Memory B cell (primary cell): ENCODE data around the gene HELZ.
A peak's percentile ranks its signal among the peaks of the same experiment; 100 is the strongest.
"Not testable (repeated sequence)": the region's sequence is repeated elsewhere in the genome, so short reads cannot be mapped to it uniquely, and the experiment has no call there.

Source experiments
- ATAC-seq: fragments of 150-1000 bp; cut with Tn5 transposase; 2 replicates; pipeline ENCODE4 v1.10.0; 2021; ENCODE audit warnings: low read depth, mild to moderate bottlenecking, moderate library complexity
- DNase-seq, 2 donors: peaks; one replicate each; pipeline ENCODE4 v3.0.0; 2022; ENCODE audit warnings: low spot score in 2 of 2
- H3K27ac Mint-ChIP-seq: one replicate; pipeline ENCODE4 v1.8.0; 2022; ENCODE audit warnings: mild to moderate bottlenecking, moderate library complexity, mixed read lengths
- H3K27me3 Mint-ChIP-seq: one replicate; pipeline ENCODE4 v1.8.0; 2022; ENCODE audit warnings: mixed read lengths
- H3K36me3 Mint-ChIP-seq: one replicate; pipeline ENCODE4 v1.8.0; 2022; ENCODE audit warnings: mild to moderate bottlenecking, mixed read lengths
- H3K4me1 Mint-ChIP-seq: one replicate; pipeline ENCODE4 v1.8.0; 2022; ENCODE audit warnings: mixed read lengths
- H3K4me3 Mint-ChIP-seq: one replicate; pipeline ENCODE4 v1.8.0; 2022; ENCODE audit warnings: mild to moderate bottlenecking, moderate library complexity, mixed read lengths
- H3K9me3 Mint-ChIP-seq: one replicate; pipeline ENCODE4 v1.8.0; 2022; ENCODE audit warnings: mixed read lengths

HELZ gene

GRCh38 chr17:67129283-67129682 is 115.7 kb downstream of the HELZ start:
- H3K4me1 Mint-ChIP-seq, result peaks cover 7% of the 10 kb centered on the region
- H3K27me3 Mint-ChIP-seq, result no peaks in the 10 kb centered on the region
- H3K4me3 Mint-ChIP-seq, result no peak overlapping the region
- DNase-seq, result no peak
- peaks cover 17% of the 10 kb centered on the region for H3K36me3 Mint-ChIP-seq
- H3K9me3 Mint-ChIP-seq, result no peaks in the 10 kb centered on the region
- H3K27ac Mint-ChIP-seq, result no peak overlapping the region
- no peak for ATAC-seq

DNA sequence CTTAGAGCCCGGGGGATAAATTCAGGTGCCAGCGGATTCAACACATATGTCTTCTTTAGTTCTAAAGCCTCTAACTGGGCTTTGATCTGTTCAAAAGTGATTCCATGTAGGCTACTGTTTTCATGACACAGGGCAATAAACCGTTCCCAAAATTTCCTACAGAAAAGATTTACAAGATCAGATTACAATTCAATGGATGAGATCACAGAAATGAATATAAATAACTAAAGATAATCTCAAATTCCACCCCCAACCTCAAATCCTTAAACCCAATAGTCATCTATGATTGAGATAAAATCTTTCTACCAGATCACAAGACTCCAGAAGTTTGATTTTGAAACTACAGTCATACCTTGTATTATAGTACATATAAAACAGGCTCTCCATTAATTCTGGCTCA is 116.3 kb downstream of the HELZ start:
- H3K36me3 Mint-ChIP-seq, result peaks cover 17% of the 10 kb centered on the region
- no peak overlapping the region for H3K27ac Mint-ChIP-seq
- H3K9me3 Mint-ChIP-seq, result no peaks in the 10 kb centered on the region
- ATAC-seq, result no peak
- no peaks in the 10 kb centered on the region for H3K27me3 Mint-ChIP-seq
- no peak for DNase-seq
- peaks cover 7% of the 10 kb centered on the region for H3K4me1 Mint-ChIP-seq
- H3K4me3 Mint-ChIP-seq, result no peak overlapping the region

DNA sequence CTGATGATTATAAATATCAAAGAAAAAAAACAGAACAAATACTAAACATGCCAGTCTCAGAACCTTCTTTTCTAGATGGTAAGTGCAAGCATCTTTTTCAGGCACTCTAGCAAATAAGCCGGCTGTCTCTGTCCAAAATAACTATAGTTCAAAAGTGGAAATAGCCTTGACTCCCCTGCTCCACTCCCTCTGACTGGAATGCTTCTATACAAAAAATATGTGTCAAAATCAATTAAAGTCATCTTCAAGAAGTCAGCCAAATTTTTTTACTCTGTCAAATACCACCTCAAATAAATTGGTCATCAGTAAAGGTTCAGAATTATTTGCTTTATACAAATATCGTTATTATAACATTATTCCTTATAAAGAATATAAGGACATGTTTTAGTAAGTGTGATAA is 117.1 kb downstream of the HELZ start:
- H3K27ac Mint-ChIP-seq, result no peak overlapping the region
- peaks cover 19% of the 10 kb centered on the region for H3K36me3 Mint-ChIP-seq
- H3K9me3 Mint-ChIP-seq, result no peaks in the 10 kb centered on the region
- no peak overlapping the region for H3K4me3 Mint-ChIP-seq
- DNase-seq, result no peak
- H3K4me1 Mint-ChIP-seq, result peaks cover 7% of the 10 kb centered on the region
- ATAC-seq, result no peak
- H3K27me3 Mint-ChIP-seq, result no peaks in the 10 kb centered on the region

DNA sequence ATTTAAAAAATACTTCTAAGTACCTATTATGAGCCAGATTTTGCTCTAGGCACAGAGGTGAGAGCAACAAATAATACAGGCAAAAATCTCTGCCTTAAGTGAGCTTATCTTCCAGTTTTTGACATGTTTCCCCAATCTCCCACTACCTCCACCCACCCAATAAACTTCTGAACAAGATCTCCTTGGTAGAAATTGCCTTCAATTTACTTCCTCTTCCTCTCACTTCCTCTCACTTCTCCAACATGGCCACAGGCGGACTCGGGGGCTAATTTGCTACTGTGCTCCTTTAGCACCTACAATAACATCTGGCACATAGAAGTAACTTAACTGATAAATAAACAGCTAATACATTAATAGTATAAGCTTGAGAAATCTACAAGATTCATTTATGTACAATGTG is 118.0 kb downstream of the HELZ start:
- DNase-seq, result no peak

GRCh38 chr17:67126543-67126942 is 118.5 kb downstream of the HELZ start:
- H3K27me3 Mint-ChIP-seq, H3K4me1 Mint-ChIP-seq, DNase-seq, ATAC-seq, H3K4me3 Mint-ChIP-seq, H3K27ac Mint-ChIP-seq, H3K9me3 Mint-ChIP-seq: not testable (repeated sequence)
- H3K36me3 Mint-ChIP-seq, result peaks cover 18% of the 10 kb centered on the region

More for the DNA sequence above, 118.0 kb downstream of the HELZ start:
- H3K9me3 Mint-ChIP-seq, result no peaks in the 10 kb centered on the region
- peaks cover 7% of the 10 kb centered on the region for H3K4me1 Mint-ChIP-seq
- H3K27ac Mint-ChIP-seq, result peak overlapping the region; percentile 71
- H3K27me3 Mint-ChIP-seq, result no peaks in the 10 kb centered on the region
- H3K36me3 Mint-ChIP-seq, result peaks cover 18% of the 10 kb centered on the region
- H3K4me3 Mint-ChIP-seq, result no peak overlapping the region
- ATAC-seq, result no peak

DNA sequence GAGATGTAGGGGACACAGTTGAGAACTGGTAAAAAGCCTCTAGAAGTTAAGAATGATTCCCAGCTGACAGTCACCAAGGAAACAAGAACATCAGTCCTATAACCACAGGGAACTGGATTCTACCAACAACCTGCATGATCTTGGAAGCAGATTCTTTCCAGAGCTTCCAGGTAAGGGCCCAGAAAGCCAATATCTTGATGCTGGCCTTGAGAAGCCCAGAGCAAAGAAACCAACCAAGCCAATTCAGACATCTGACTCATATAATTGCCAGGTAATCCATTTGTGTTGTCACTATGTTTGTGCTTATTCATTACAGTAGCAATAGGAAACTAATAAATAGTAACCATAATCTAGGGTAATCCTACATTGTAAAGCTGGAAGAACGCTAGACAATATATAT is 119.1 kb downstream of the HELZ start:
- ATAC-seq (no peak), DNase-seq (no peak)
- Mint-ChIP-seq H3K4me1 (peaks cover 7% of the 10 kb centered on the region), H3K27me3 (no peaks in the 10 kb centered on the region), H3K9me3 (no peaks in the 10 kb centered on the region), H3K27ac (no peak overlapping the region), H3K4me3 (no peak overlapping the region), H3K36me3 (peaks cover 21% of the 10 kb centered on the region)

GRCh38 chr17:67125417-67125816 is 119.6 kb downstream of the HELZ start:
- DNase-seq (no peak), ATAC-seq (no peak)
- Mint-ChIP-seq H3K36me3 (peaks cover 26% of the 10 kb centered on the region), H3K27me3 (no peaks in the 10 kb centered on the region), H3K27ac (no peak overlapping the region), H3K4me3 (no peak overlapping the region), H3K4me1 (peaks cover 7% of the 10 kb centered on the region), H3K9me3 (no peaks in the 10 kb centered on the region)

GRCh38 chr17:67124450-67125148 is 120.4 kb downstream of the HELZ start:
- Mint-ChIP-seq H3K36me3 (peaks cover 30% of the 10 kb centered on the region), H3K4me3 (no peak overlapping the region), H3K4me1 (peaks cover 7% of the 10 kb centered on the region), H3K27ac (no peak overlapping the region), H3K9me3 (no peaks in the 10 kb centered on the region), H3K27me3 (no peaks in the 10 kb centered on the region)
- ATAC-seq (no peak), DNase-seq (no peak)

DNA sequence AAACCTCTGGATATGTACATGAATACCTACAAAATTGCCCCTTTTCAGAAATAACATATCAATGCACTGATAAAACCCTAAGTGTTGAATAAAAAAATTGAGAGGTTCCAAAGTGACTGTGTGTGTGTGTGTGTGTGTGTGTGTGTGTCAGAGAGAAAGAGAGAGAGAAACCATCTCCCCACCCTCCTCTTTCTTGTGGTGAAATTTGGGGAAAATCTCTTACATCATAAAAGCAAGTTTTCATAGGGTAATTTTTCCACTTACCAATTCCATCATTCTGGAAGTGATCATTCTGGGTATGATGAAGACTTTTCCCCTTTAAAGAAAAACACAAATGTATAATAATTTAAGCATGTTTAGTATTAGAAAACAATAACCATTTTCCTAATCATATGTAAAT is 121.3 kb downstream of the HELZ start:
- DNase-seq, result no peak
- Mint-ChIP-seq H3K27ac (no peak overlapping the region), H3K9me3 (no peaks in the 10 kb centered on the region), H3K27me3 (no peaks in the 10 kb centered on the region), H3K36me3 (peaks cover 34% of the 10 kb centered on the region), H3K4me1 (peaks cover 7% of the 10 kb centered on the region), H3K4me3 (no peak overlapping the region)
- no peak for ATAC-seq

- no peak for DNase-seq
- no peaks in the 10 kb centered on the region for H3K27me3 Mint-ChIP-seq
- peaks cover under 1% of the 10 kb centered on the region for H3K9me3 Mint-ChIP-seq
- no peak overlapping the region for H3K27ac Mint-ChIP-seq
- no peak for ATAC-seq
- H3K36me3 Mint-ChIP-seq, result peaks cover 43% of the 10 kb centered on the region
- H3K4me1 Mint-ChIP-seq, result peaks cover 3% of the 10 kb centered on the region
- no peak overlapping the region for H3K4me3 Mint-ChIP-seq
Observed at GRCh38 chr17:67121316-67121891, 123.6 kb downstream of the HELZ start.

DNA sequence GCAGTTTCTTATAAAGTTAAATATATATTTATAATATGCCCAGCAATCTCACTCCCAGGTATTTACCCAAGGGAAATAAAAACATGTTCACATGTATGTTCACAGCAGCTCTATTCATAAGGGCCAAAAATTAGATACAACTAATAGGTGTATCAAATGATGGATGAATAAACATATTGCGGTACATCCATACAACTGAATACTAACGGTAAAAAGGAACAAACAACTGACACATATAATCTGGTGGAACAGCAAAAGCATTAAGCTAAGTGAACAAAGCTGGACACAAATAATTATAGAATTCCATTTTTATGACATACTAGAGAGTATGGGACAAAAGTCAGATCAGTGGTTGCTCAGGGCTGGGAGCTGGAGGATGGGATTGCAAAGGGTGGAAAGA is 125.9 kb downstream of the HELZ start:
- Mint-ChIP-seq H3K27me3 (no peaks in the 10 kb centered on the region), H3K36me3 (peaks cover 48% of the 10 kb centered on the region), H3K9me3 (peaks cover 4% of the 10 kb centered on the region), H3K4me3 (no peak overlapping the region), H3K4me1 (no peaks in the 10 kb centered on the region), H3K27ac (no peak overlapping the region)
- ATAC-seq (no peak), DNase-seq (no peak)

- peak overlapping the region; percentile 51 for H3K27ac Mint-ChIP-seq
Observed at GRCh38 chr17:67116045-67116575, 128.9 kb downstream of the HELZ start.

GRCh38 chr17:67115401-67115800 is 129.6 kb downstream of the HELZ start:
- no peak overlapping the region for H3K27ac Mint-ChIP-seq

More at GRCh38 chr17:67116045-67116575, 128.9 kb downstream of the HELZ start:
- Mint-ChIP-seq H3K36me3 (peaks cover 61% of the 10 kb centered on the region), H3K27me3 (no peaks in the 10 kb centered on the region), H3K9me3 (peaks cover 4% of the 10 kb centered on the region), H3K4me1 (no peaks in the 10 kb centered on the region), H3K4me3 (no peak overlapping the region)
- DNase-seq (no peak), ATAC-seq (no peak)

DNA sequence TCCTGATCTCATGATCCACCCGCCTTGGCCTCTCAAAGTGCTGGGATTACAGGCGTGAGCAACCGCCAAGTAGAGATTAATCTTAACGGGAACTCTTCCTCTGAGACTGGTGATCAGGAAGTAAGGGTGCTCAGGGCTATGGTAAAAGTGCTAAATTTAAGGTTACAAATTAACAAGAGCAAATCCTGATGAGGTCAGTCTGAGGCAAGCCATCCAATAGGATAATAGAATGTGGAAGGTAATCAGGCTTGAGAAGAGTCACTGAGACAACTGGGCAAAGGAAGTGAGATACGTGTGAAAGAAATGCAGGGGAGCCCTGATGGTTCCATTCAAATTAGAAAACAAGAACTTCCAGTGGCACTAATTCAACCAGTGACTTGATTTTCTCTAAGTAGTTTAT is 131.5 kb downstream of the HELZ start:
- Mint-ChIP-seq H3K36me3 (peaks cover 56% of the 10 kb centered on the region), H3K4me3 (no peak overlapping the region), H3K27ac (no peak overlapping the region), H3K4me1 (no peaks in the 10 kb centered on the region), H3K27me3 (no peaks in the 10 kb centered on the region), H3K9me3 (peaks cover 4% of the 10 kb centered on the region)
- ATAC-seq, result no peak
- DNase-seq, result no peak

More at GRCh38 chr17:67115401-67115800, 129.6 kb downstream of the HELZ start:
- ATAC-seq, result no peak
- H3K36me3 Mint-ChIP-seq, result peaks cover 58% of the 10 kb centered on the region
- no peaks in the 10 kb centered on the region for H3K4me1 Mint-ChIP-seq
- peaks cover 4% of the 10 kb centered on the region for H3K9me3 Mint-ChIP-seq
- H3K4me3 Mint-ChIP-seq, result no peak overlapping the region
- no peak for DNase-seq
- H3K27me3 Mint-ChIP-seq, result no peaks in the 10 kb centered on the region

DNA sequence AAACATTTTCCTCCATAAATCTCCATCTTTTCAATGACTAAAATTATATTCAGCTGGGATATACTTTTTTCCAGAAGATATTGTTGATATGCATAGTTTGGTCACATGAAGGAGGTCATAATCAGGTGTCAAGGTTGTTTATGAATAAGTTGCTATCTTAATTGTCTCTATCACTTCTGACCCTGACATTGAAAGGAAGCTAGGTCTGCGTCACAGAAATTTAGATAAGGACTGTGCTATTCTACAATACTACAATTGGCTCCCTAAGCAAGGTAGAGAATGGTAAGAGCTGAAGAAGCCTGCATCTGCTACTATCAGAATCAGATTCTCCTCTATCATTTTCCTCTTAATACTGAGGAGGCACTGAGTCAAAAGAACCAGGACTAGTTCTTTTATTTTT is 133.2 kb downstream of the HELZ start:
- H3K4me1 Mint-ChIP-seq, result no peaks in the 10 kb centered on the region
- peaks cover 4% of the 10 kb centered on the region for H3K9me3 Mint-ChIP-seq
- H3K36me3 Mint-ChIP-seq, result peaks cover 54% of the 10 kb centered on the region
- H3K27ac Mint-ChIP-seq, result no peak overlapping the region
- H3K4me3 Mint-ChIP-seq, result no peak overlapping the region
- no peak for ATAC-seq
- no peaks in the 10 kb centered on the region for H3K27me3 Mint-ChIP-seq
- no peak for DNase-seq
